ENCODE data around the gene PLAAT4. TPM values are rescaled to one million over a fixed set of nuclear protein-coding genes. Genes with fewer than 3 reads are reported as not detected.

PLAAT4 gene
- total and polyA plus RNA-seq, 2 experiments from 2014 or later, result 7.9 to 13.7 TPM

DNA sequence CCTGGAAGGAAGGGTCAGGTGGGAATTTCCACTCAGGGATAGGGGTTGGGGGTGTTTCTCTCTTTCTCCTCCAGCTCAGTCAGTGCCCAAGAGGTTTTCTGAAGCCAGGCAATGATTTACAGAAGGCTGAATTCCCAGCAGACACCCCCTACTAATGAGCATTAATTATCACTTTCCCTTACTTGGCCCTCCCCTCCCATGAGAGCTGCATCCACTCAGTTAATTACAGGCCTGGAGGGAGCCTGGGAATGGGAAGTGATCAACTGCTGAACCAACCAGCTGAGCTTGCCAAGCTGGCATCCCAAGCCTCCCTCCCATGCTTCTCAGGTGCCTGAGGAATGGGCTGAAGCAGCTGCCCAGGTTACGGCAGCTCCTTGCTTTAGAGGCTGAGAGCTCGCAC, 29.7 kb upstream of the PLAAT4 start:
- H3K36me3 ChIP-seq (replicated peaks; ENCODE audit: insufficient read depth, low read depth), result no peaks in the 10 kb centered on the region
- H4K20me1 ChIP-seq (ENCODE audit: insufficient read depth, poor library complexity, severe bottlenecking), result no peaks in the 10 kb centered on the region
- H3K27ac ChIP-seq, result no peak overlapping the region
- no peak overlapping the region for H2AFZ ChIP-seq
- DNase-seq (ENCODE audit: low spot score), result no peak
- H3K9me2 ChIP-seq (replicated peaks; ENCODE audit: insufficient read depth), result no peaks in the 10 kb centered on the region
- no peak overlapping the region for H3K4me2 ChIP-seq
- no peak for TF ChIP-seq EZH2 (IDR thresholded peaks at IDR 0.05; ENCODE audit: borderline replicate concordance)
- TF ChIP-seq, protein P1, sequence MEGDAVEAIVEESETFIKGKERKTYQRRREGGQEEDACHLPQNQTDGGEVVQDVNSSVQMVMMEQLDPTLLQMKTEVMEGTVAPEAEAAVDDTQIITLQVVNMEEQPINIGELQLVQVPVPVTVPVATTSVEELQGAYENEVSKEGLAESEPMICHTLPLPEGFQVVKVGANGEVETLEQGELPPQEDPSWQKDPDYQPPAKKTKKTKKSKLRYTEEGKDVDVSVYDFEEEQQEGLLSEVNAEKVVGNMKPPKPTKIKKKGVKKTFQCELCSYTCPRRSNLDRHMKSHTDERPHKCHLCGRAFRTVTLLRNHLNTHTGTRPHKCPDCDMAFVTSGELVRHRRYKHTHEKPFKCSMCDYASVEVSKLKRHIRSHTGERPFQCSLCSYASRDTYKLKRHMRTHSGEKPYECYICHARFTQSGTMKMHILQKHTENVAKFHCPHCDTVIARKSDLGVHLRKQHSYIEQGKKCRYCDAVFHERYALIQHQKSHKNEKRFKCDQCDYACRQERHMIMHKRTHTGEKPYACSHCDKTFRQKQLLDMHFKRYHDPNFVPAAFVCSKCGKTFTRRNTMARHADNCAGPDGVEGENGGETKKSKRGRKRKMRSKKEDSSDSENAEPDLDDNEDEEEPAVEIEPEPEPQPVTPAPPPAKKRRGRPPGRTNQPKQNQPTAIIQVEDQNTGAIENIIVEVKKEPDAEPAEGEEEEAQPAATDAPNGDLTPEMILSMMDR (IDR thresholded peaks at IDR 0.05; ENCODE audit: poor library complexity), result no peak
- no peak for TF ChIP-seq EZH2phosphoT487 (IDR thresholded peaks at IDR 0.05; ENCODE audit: low read depth, severe bottlenecking, unreplicated experiment)
- no peaks in the 10 kb centered on the region for H3K79me2 ChIP-seq
- H3K4me1 ChIP-seq (ENCODE audit: insufficient read depth), result peaks cover 5% of the 10 kb centered on the region
- H3K27me3 ChIP-seq, result no peaks in the 10 kb centered on the region
- no peak overlapping the region for H3K4me3 ChIP-seq
- 100% methylated on average over 2 of the region's 2 CpGs for WGBS (ENCODE audit: low lambda C conversion rate, missing lambda C conversion rate)
- no peaks in the 10 kb centered on the region for H3K9me3 ChIP-seq (ENCODE audit: low read depth)

DNA sequence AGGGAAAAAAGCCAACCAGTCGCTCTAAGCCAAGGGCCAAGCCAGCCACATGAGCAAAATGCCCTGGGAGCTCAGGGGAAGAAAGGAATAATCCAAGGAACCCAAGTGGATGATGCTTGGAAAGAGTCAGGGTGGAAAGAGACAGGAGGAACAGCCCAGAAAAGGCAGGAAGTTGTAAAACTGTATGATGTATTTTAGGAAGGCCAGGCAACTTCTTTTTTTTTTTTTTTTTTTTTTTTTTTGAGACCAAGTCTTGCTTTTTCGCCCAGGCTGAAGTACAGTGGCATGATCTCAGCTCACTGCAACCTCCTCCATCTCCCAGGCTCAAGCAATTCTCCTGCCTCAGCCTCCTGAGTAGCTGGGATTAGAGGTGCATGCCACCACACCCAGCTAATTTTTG, 29.1 kb upstream of the PLAAT4 start:
- no peak for DNase-seq (ENCODE audit: low spot score)
- H2AFZ ChIP-seq, result no peak overlapping the region
- H3K4me2 ChIP-seq, result no peak overlapping the region
- 94% methylated on average over 2 of the region's 2 CpGs for WGBS (ENCODE audit: low lambda C conversion rate, missing lambda C conversion rate)
- H3K27me3 ChIP-seq, result no peaks in the 10 kb centered on the region
- H4K20me1 ChIP-seq (ENCODE audit: insufficient read depth, poor library complexity, severe bottlenecking), result no peaks in the 10 kb centered on the region
- peaks cover 5% of the 10 kb centered on the region for H3K4me1 ChIP-seq (ENCODE audit: insufficient read depth)
- H3K79me2 ChIP-seq, result no peaks in the 10 kb centered on the region
- H3K36me3 ChIP-seq (replicated peaks; ENCODE audit: insufficient read depth, low read depth), result no peaks in the 10 kb centered on the region
- no peak for TF ChIP-seq EZH2 (IDR thresholded peaks at IDR 0.05; ENCODE audit: borderline replicate concordance)
- no peak for TF ChIP-seq EZH2phosphoT487 (IDR thresholded peaks at IDR 0.05; ENCODE audit: low read depth, severe bottlenecking, unreplicated experiment)
- TF ChIP-seq, protein P1 (IDR thresholded peaks at IDR 0.05; ENCODE audit: poor library complexity), result no peak
- H3K9me3 ChIP-seq (ENCODE audit: low read depth), result no peaks in the 10 kb centered on the region
- no peak overlapping the region for H3K4me3 ChIP-seq
- no peaks in the 10 kb centered on the region for H3K9me2 ChIP-seq (replicated peaks; ENCODE audit: insufficient read depth)
- H3K27ac ChIP-seq, result no peak overlapping the region

DNA sequence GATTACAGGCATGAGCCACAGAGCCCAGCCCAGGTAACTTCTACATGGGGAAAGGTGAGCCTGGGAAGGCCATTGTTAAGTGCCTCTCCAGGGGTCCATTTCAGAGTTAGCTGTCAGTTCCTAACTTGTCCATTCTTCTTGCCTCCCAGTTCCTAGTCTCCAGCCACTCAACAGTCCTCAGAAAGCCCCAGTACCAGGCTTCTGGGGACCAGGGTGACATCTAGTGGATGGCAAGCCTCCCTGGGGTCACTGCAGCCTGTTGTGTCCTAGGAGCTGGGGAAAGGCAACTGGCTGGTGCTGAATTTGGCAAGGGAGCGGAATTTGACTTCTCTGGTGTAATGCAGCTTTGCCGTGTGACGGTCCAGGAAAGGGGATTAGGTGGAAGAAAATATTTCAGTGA, 28.6 kb upstream of the PLAAT4 start:
- no peak overlapping the region for H3K4me3 ChIP-seq
- H3K36me3 ChIP-seq (replicated peaks; ENCODE audit: insufficient read depth, low read depth), result no peaks in the 10 kb centered on the region
- no peak overlapping the region for H3K27ac ChIP-seq
- H3K9me2 ChIP-seq (replicated peaks; ENCODE audit: insufficient read depth), result no peaks in the 10 kb centered on the region
- H2AFZ ChIP-seq, result no peak overlapping the region
- H3K9me3 ChIP-seq (ENCODE audit: low read depth), result no peaks in the 10 kb centered on the region
- H3K4me1 ChIP-seq (ENCODE audit: insufficient read depth), result peaks cover 5% of the 10 kb centered on the region
- no peak overlapping the region for H3K4me2 ChIP-seq
- TF ChIP-seq EZH2 (IDR thresholded peaks at IDR 0.05; ENCODE audit: borderline replicate concordance) (no peak), EZH2phosphoT487 (IDR thresholded peaks at IDR 0.05; ENCODE audit: low read depth, severe bottlenecking, unreplicated experiment) (no peak)
- TF ChIP-seq, protein P1 (IDR thresholded peaks at IDR 0.05; ENCODE audit: poor library complexity), result peak; percentile 33
- WGBS (ENCODE audit: low lambda C conversion rate, missing lambda C conversion rate), result 90% methylated on average over 3 of the region's 3 CpGs
- peak; percentile 59 for DNase-seq (ENCODE audit: low spot score)
- no peaks in the 10 kb centered on the region for H3K27me3 ChIP-seq
- no peaks in the 10 kb centered on the region for H4K20me1 ChIP-seq (ENCODE audit: insufficient read depth, poor library complexity, severe bottlenecking)
- H3K79me2 ChIP-seq, result no peaks in the 10 kb centered on the region

DNA sequence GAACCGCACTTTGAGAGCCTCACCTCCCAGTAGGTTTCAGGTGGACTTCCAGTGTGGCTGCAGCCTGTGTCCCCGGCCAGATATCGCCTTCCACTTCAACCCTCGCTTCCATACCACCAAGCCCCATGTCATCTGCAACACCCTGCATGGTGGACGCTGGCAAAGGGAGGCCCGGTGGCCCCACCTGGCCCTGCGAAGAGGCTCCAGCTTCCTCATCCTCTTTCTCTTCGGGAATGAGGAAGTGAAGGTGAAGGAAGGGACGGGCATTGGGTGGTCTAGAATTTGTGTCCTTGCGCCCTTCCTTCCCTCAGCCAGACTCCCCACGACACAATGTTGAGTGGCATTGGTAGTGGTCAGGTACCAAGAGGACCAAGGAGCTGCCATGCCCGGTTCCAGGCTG, 27.9 kb upstream of the PLAAT4 start:
- H3K27me3 ChIP-seq, result no peaks in the 10 kb centered on the region
- H3K27ac ChIP-seq, result no peak overlapping the region
- H3K9me2 ChIP-seq (replicated peaks; ENCODE audit: insufficient read depth), result no peaks in the 10 kb centered on the region
- H3K4me2 ChIP-seq, result no peak overlapping the region
- no peak overlapping the region for H2AFZ ChIP-seq
- no peak overlapping the region for H3K4me3 ChIP-seq
- 97% methylated on average over 12 of the region's 12 CpGs for WGBS (ENCODE audit: low lambda C conversion rate, missing lambda C conversion rate)
- H3K9me3 ChIP-seq (ENCODE audit: low read depth), result no peaks in the 10 kb centered on the region
- no peaks in the 10 kb centered on the region for H4K20me1 ChIP-seq (ENCODE audit: insufficient read depth, poor library complexity, severe bottlenecking)
- TF ChIP-seq EZH2phosphoT487 (IDR thresholded peaks at IDR 0.05; ENCODE audit: low read depth, severe bottlenecking, unreplicated experiment), result no peak
- no peak for TF ChIP-seq EZH2 (IDR thresholded peaks at IDR 0.05; ENCODE audit: borderline replicate concordance)
- TF ChIP-seq, protein P1 (IDR thresholded peaks at IDR 0.05; ENCODE audit: poor library complexity), result no peak
- peaks cover 5% of the 10 kb centered on the region for H3K4me1 ChIP-seq (ENCODE audit: insufficient read depth)
- no peaks in the 10 kb centered on the region for H3K79me2 ChIP-seq
- no peak for DNase-seq (ENCODE audit: low spot score)
- H3K36me3 ChIP-seq (replicated peaks; ENCODE audit: insufficient read depth, low read depth), result no peaks in the 10 kb centered on the region

All from hepatocyte (in vitro differentiated cells).